Esophagus squamous epithelium (tissue), 4 donors: Measurements from ENCODE around the gene RIMS3.

Experiments used
- POLR2A ChIP-seq, 4 donors: fragments of 450-650 bp; IDR thresholded peaks; one replicate each; pipeline ENCODE4 v1.6.1; 2017; ENCODE audit warnings: antibody characterized with exemption in 4 of 4, mild to moderate bottlenecking in 4 of 4, moderate library complexity in 3 of 4
- TF ChIP-seq, protein P1 (sequence below), 6 experiments: fragments of 450-650 bp in 4 of 6; fragments of 200-600 bp in 2 of 6; sonication (generic) in 2 of 6; IDR thresholded peaks; one replicate each; pipeline ENCODE4 v1.5.1; 2016 to 2019; ENCODE audit warnings: antibody characterized with exemption in 6 of 6, mild to moderate bottlenecking in 4 of 6, moderate library complexity in 4 of 6

DNA sequence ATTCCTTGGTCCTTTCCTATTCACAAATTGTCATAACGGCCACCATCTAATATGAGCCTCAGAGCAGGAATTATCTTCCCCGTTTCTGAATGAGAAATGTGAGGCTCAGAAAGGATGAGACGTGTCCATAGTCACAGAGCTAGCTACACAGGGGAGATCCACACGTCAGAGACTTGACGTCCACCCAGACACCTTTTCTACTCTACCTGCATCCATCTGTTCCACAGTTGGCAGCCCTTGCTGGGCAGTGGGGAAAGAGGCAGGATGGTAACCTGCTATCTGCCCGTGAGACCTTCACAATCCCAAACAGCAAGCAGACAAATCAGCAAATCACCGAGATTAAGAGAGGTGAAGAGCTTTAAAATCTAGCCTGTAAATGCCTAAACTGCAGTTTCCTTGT, 8.4 kb downstream of the RIMS3 start:
- TF ChIP-seq, protein P1, sequence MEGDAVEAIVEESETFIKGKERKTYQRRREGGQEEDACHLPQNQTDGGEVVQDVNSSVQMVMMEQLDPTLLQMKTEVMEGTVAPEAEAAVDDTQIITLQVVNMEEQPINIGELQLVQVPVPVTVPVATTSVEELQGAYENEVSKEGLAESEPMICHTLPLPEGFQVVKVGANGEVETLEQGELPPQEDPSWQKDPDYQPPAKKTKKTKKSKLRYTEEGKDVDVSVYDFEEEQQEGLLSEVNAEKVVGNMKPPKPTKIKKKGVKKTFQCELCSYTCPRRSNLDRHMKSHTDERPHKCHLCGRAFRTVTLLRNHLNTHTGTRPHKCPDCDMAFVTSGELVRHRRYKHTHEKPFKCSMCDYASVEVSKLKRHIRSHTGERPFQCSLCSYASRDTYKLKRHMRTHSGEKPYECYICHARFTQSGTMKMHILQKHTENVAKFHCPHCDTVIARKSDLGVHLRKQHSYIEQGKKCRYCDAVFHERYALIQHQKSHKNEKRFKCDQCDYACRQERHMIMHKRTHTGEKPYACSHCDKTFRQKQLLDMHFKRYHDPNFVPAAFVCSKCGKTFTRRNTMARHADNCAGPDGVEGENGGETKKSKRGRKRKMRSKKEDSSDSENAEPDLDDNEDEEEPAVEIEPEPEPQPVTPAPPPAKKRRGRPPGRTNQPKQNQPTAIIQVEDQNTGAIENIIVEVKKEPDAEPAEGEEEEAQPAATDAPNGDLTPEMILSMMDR (IDR thresholded peaks at IDR 0.05), result no peak
- TF ChIP-seq POLR2A (IDR thresholded peaks at IDR 0.05), result no peak
